ENCODE data around the gene HES5.

The HES5 gene

DNA sequence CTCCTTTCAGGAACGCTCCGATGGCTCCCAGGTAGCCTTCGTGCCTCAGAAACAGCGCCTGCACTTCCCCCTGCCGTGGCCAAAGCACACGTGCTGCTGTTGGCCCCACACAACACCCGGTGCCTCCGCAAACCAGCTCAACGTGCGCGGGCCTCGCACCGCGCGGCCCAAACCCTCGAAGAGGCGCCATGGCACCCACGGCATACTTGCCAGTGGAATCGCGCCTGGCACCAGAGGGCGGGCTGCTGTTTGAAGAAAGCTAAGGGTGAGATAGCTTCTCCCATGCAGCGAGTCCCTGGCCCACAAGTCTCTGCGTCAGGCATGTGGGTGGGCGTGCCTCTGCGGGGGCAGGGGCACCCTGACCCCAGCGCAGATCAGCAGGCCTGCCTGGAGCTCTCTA, 11.5 kb downstream of the HES5 start:
- no peak for DNase-seq (ENCODE audit: extremely low spot score)
- CTCF ChIA-PET, result interaction anchor here (1.3 kb wide), 1 partner anchor 29 kb away, joined by 3 read pairs; no protein-coding TSS in a partner anchor
- TF ChIP-seq PKNOX1 (IDR thresholded peaks at IDR 0.05) (no peak), L3MBTL2 (conservative IDR thresholded peaks at IDR 0.05) (no peak), SP1 (IDR thresholded peaks at IDR 0.05) (no peak), ARNT (IDR thresholded peaks at IDR 0.05) (no peak), HDGF (IDR thresholded peaks at IDR 0.05; ENCODE audit: borderline replicate concordance) (no peak), ELF4 (IDR thresholded peaks at IDR 0.05) (no peak), FOXK2 (IDR thresholded peaks at IDR 0.05) (no peak), NFRKB (IDR thresholded peaks at IDR 0.05) (no peak), ZNF384 (IDR thresholded peaks at IDR 0.05) (no peak), CTBP1 (IDR thresholded peaks at IDR 0.05; ENCODE audit: borderline replicate concordance) (no peak), FOXA1 (IDR thresholded peaks at IDR 0.05) (no peak)
- POLR2A ChIA-PET, result no interaction called here

GRCh38 chr1:2517966-2518365, 12.1 kb downstream of the HES5 start:
- POLR2A ChIA-PET, result no interaction called here
- TF ChIP-seq SUZ12 (IDR thresholded peaks at IDR 0.05), result no peak
- TF ChIP-seq TARDBP (IDR thresholded peaks at IDR 0.05), result no peak
- no peak for TF ChIP-seq ELF4 (IDR thresholded peaks at IDR 0.05)
- no peak for TF ChIP-seq L3MBTL2 (conservative IDR thresholded peaks at IDR 0.05)
- TF ChIP-seq CTBP1 (IDR thresholded peaks at IDR 0.05; ENCODE audit: borderline replicate concordance), result no peak
- TF ChIP-seq NFRKB (IDR thresholded peaks at IDR 0.05), result no peak
- no peak for TF ChIP-seq FOXA1 (IDR thresholded peaks at IDR 0.05)
- no peak for TF ChIP-seq SP1 (IDR thresholded peaks at IDR 0.05)
- CTCF ChIA-PET, result no interaction called here
- DNase-seq (ENCODE audit: extremely low spot score), result no peak

DNA sequence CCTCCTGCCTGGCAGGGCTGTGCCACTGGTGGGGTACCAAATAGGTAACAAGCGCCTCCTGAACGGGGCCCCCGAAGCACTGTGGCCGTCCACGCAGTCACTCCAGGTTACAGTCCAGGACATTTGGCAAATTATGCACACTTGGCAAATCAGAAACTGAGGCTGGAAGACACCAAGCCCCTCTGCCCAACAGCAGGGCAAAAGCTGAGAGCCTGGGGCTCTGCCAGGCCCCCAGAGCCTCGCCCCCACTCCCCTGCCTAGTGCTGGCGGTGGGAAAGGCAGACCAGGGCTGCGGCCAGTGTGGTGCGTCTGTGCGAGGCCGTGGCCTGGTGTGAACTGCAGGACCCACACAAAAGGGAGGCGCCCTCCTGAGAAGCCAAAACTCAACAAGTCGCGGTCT, 13.1 kb downstream of the HES5 start:
- ChIA-PET POLR2A (interaction anchor here (0.9 kb wide), 1 partner anchor 9 kb away, joined by 4 read pairs; the partner anchor contains the start of gene PANK4), CTCF (no interaction called here)
- DNase-seq (ENCODE audit: extremely low spot score), result no peak
- TF ChIP-seq SUZ12 (IDR thresholded peaks at IDR 0.05) (no peak), L3MBTL2 (conservative IDR thresholded peaks at IDR 0.05) (no peak)

- POLR2A ChIA-PET, result no interaction called here
- TF ChIP-seq FOXA1 (IDR thresholded peaks at IDR 0.05), result no peak
- TF ChIP-seq L3MBTL2 (conservative IDR thresholded peaks at IDR 0.05), result no peak
- no peak for TF ChIP-seq TARDBP (IDR thresholded peaks at IDR 0.05)
- no peak for TF ChIP-seq NFRKB (IDR thresholded peaks at IDR 0.05)
- no peak for TF ChIP-seq LEF1 (IDR thresholded peaks at IDR 0.05; ENCODE audit: borderline replicate concordance)
- TF ChIP-seq ZNF384 (IDR thresholded peaks at IDR 0.05), result no peak
- no peak for TF ChIP-seq PKNOX1 (IDR thresholded peaks at IDR 0.05)
- TF ChIP-seq ARNT (IDR thresholded peaks at IDR 0.05), result no peak
- TF ChIP-seq CTBP1 (IDR thresholded peaks at IDR 0.05; ENCODE audit: borderline replicate concordance), result no peak
- no peak for DNase-seq (ENCODE audit: extremely low spot score)
- CTCF ChIA-PET, result no interaction called here
Measured at GRCh38 chr1:2516124-2516523, 13.9 kb downstream of the HES5 start.

- TF ChIP-seq HDGF (IDR thresholded peaks at IDR 0.05; ENCODE audit: borderline replicate concordance) (no peak), BHLHE40 (IDR thresholded peaks at IDR 0.05; ENCODE audit: borderline replicate concordance) (no peak), FOXA1 (IDR thresholded peaks at IDR 0.05) (no peak), SUZ12 (IDR thresholded peaks at IDR 0.05) (no peak), ELF4 (IDR thresholded peaks at IDR 0.05) (no peak), ZNF384 (IDR thresholded peaks at IDR 0.05) (no peak), PKNOX1 (IDR thresholded peaks at IDR 0.05) (no peak), FOXK2 (IDR thresholded peaks at IDR 0.05) (no peak), TARDBP (IDR thresholded peaks at IDR 0.05) (no peak), CTBP1 (IDR thresholded peaks at IDR 0.05; ENCODE audit: borderline replicate concordance) (no peak), NFRKB (IDR thresholded peaks at IDR 0.05) (no peak), SP1 (IDR thresholded peaks at IDR 0.05) (no peak), FOXM1 (IDR thresholded peaks at IDR 0.05; ENCODE audit: borderline replicate concordance) (no peak), L3MBTL2 (conservative IDR thresholded peaks at IDR 0.05) (no peak), ARNT (IDR thresholded peaks at IDR 0.05) (no peak), LEF1 (IDR thresholded peaks at IDR 0.05; ENCODE audit: borderline replicate concordance) (no peak)
- ChIA-PET POLR2A (no interaction called here), CTCF (no interaction called here)
- DNase-seq (ENCODE audit: extremely low spot score), result no peak
Measured at GRCh38 chr1:2515763-2516080, 14.3 kb downstream of the HES5 start.

- ChIA-PET POLR2A (interaction anchor here (1.1 kb wide), 1 partner anchor 11 kb away, joined by 3 read pairs; the partner anchor contains the start of gene PANK4), CTCF (no interaction called here)
- TF ChIP-seq HDGF (IDR thresholded peaks at IDR 0.05; ENCODE audit: borderline replicate concordance) (no peak), TARDBP (IDR thresholded peaks at IDR 0.05) (no peak), FOXK2 (IDR thresholded peaks at IDR 0.05) (no peak)
- DNase-seq (ENCODE audit: extremely low spot score), result no peak
Measured at GRCh38 chr1:2514863-2515762, 14.9 kb downstream of the HES5 start.
